ENCODE data around the gene PRM2. TPM values are rescaled to one million over a fixed set of nuclear protein-coding genes. Genes with fewer than 3 reads are reported as not detected.

The PRM2 gene
- total and polyA plus RNA-seq, 2 of the 8 experiments (the other 6 are each of a cell fraction or from before 2014, with no cell fraction given): not detected

- no peak overlapping the region for H2BK20ac ChIP-seq (ENCODE audit: low read length)
- no peaks in the 10 kb centered on the region for H3K27me3 ChIP-seq (replicated peaks in 1 of 4; ENCODE audit: control insufficient read depth in 3 of 4, extremely low read depth in 1 of 4, insufficient read depth in 3 of 4, low read length in 3 of 4)
- H2AK5ac ChIP-seq (ENCODE audit: low read depth, low read length): no peak overlapping the region
- no peak overlapping the region for H3K27ac ChIP-seq (ENCODE audit: low read depth, low read length)
- no peak for DNase-seq (ENCODE audit: low read depth in 1 of 2, low spot score in 2 of 2)
- H2AFZ ChIP-seq (ENCODE audit: low read length): no peak overlapping the region
- no peaks in the 10 kb centered on the region for H3K36me3 ChIP-seq (ENCODE audit: control insufficient read depth in 2 of 4, insufficient read depth in 4 of 4, low read length in 3 of 4)
- H3K14ac ChIP-seq (ENCODE audit: insufficient read length): no peak overlapping the region
- ChIA-PET CTCF (ENCODE audit: partially characterized antibody) (no interaction called here), POLR2A (ENCODE audit: partially characterized antibody) (no interaction called here)
- H3K4me3 ChIP-seq (ENCODE audit: extremely low read depth in 1 of 4, insufficient read depth in 2 of 4, low read depth in 3 of 4, low read length in 4 of 4): no peak overlapping the region
- H3K79me1 ChIP-seq (ENCODE audit: low read depth, low read length): no peaks in the 10 kb centered on the region
- H3K18ac ChIP-seq (ENCODE audit: extremely low read depth, low read length): no peak overlapping the region
- no peak overlapping the region for H4K8ac ChIP-seq (ENCODE audit: extremely low read depth, insufficient read depth, low read length)
- H3K23ac ChIP-seq (ENCODE audit: insufficient read length): no peak overlapping the region
- H3K79me2 ChIP-seq (ENCODE audit: control insufficient read depth in 1 of 2, insufficient read depth in 2 of 2, low read length in 2 of 2): no peaks in the 10 kb centered on the region
- no peaks in the 10 kb centered on the region for H4K20me1 ChIP-seq (replicated peaks in 1 of 2; ENCODE audit: control insufficient read depth in 1 of 2, insufficient read depth in 2 of 2, low read length in 2 of 2)
- H2BK15ac ChIP-seq (ENCODE audit: low read length): no peak overlapping the region
- H2BK12ac ChIP-seq (ENCODE audit: low read depth, low read length): no peak overlapping the region
- H3K4me2 ChIP-seq (ENCODE audit: insufficient read depth in 1 of 2, low read depth in 2 of 2, low read length in 2 of 2): no peak overlapping the region
- no peaks in the 10 kb centered on the region for H3K9me3 ChIP-seq (ENCODE audit: insufficient read depth in 2 of 2, low read depth in 1 of 2, low read length in 1 of 2)
- H3K4me1 ChIP-seq (replicated peaks in 1 of 4; ENCODE audit: control insufficient read depth in 3 of 4, insufficient read depth in 4 of 4, low read length in 3 of 4): peaks cover 5 to 12% (median 9%) of the 10 kb centered on the region in 4 experiments
- no peak overlapping the region for H3K4ac ChIP-seq (replicated peaks; ENCODE audit: insufficient read length, low read depth, low read length)
- 93% methylated on average over 4 of the region's 4 CpGs; no CpG with 5 or more reads in 1 of the 2 experiments for WGBS, 2 experiments (ENCODE audit: extremely low coverage in 1 of 2, insufficient coverage in 1 of 2, insufficient read length in 1 of 2, insufficient replicate concordance in 2 of 2, low coverage in 1 of 2, low lambda C conversion rate in 2 of 2, missing lambda C conversion rate in 1 of 2)
- no peaks in the 10 kb centered on the region for H3K23me2 ChIP-seq (ENCODE audit: low read depth, low read length)
- no peak for FAIRE-seq
- no peak overlapping the region for H4K5ac ChIP-seq (ENCODE audit: insufficient read length, low read depth, low read length)
- no peak overlapping the region for H3K56ac ChIP-seq (replicated peaks; ENCODE audit: insufficient read length, low read depth, low read length)
- no peak overlapping the region for H3K9ac ChIP-seq (replicated peaks in 1 of 4; ENCODE audit: extremely low read depth in 1 of 4, low read depth in 3 of 4, low read length in 3 of 4)
- H2BK120ac ChIP-seq (replicated peaks; ENCODE audit: low read depth, low read length): no peak overlapping the region
- no peak overlapping the region for H4K91ac ChIP-seq (replicated peaks; ENCODE audit: insufficient read length, low read length)
- H2BK5ac ChIP-seq (ENCODE audit: low read depth, low read length): no peak overlapping the region
- no peak for TF ChIP-seq RNF2 (IDR thresholded peaks at IDR 0.05; ENCODE audit: borderline replicate concordance, low read depth, low read length, missing control alignments, poor library complexity, severe bottlenecking)
- no peak for TF ChIP-seq SIN3A (conservative IDR thresholded peaks at IDR 0.05 in 1 of 2, IDR thresholded peaks at IDR 0.05 in 1 of 2; ENCODE audit: low read depth in 1 of 2, low read length in 2 of 2)
- no peak for TF ChIP-seq NANOG (IDR thresholded peaks at IDR 0.05; ENCODE audit: insufficient read depth, low read depth, low read length, poor library complexity, severe bottlenecking)
- no peak for TF ChIP-seq ASH2L (IDR thresholded peaks at IDR 0.05; ENCODE audit: low read length)
- no peak for TF ChIP-seq GABPA (IDR thresholded peaks at IDR 0.05; ENCODE audit: borderline replicate concordance, insufficient read depth, low read length)
- no peak for TF ChIP-seq BCL11A (IDR thresholded peaks at IDR 0.05; ENCODE audit: low read depth in 2 of 2, low read length in 2 of 2)
- no peak for TF ChIP-seq EGR1 (IDR thresholded peaks at IDR 0.05; ENCODE audit: borderline replicate concordance, low read depth, low read length)
- no peak for TF ChIP-seq TAF1 (IDR thresholded peaks at IDR 0.05; ENCODE audit: low read depth, low read length)
- TF ChIP-seq, protein P1, sequence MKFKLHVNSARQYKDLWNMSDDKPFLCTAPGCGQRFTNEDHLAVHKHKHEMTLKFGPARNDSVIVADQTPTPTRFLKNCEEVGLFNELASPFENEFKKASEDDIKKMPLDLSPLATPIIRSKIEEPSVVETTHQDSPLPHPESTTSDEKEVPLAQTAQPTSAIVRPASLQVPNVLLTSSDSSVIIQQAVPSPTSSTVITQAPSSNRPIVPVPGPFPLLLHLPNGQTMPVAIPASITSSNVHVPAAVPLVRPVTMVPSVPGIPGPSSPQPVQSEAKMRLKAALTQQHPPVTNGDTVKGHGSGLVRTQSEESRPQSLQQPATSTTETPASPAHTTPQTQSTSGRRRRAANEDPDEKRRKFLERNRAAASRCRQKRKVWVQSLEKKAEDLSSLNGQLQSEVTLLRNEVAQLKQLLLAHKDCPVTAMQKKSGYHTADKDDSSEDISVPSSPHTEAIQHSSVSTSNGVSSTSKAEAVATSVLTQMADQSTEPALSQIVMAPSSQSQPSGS (IDR thresholded peaks at IDR 0.05; ENCODE audit: low read length): no peak
- TF ChIP-seq CBX5 (IDR thresholded peaks at IDR 0.05; ENCODE audit: low read depth, low read length): no peak
- no peak for TF ChIP-seq E2F6 (IDR thresholded peaks at IDR 0.05)
Observed at GRCh38 chr16:11295672-11296071, 19.4 kb upstream of the PRM2 start.

Data from H1 (cell line).